Right ventricle myocardium inferior (tissue), 1 donor: Measurements from ENCODE around the gene ABCA8. TPM values are rescaled to one million over a fixed set of nuclear protein-coding genes. Genes with fewer than 3 reads are reported as not detected.
"Not testable (repeated sequence)": the region's sequence is repeated elsewhere in the genome, so short reads cannot be mapped to it uniquely, and the experiment has no call there.

ENCODE experiments used
- ATAC-seq: fragments of 200-7000 bp; cut with Tn5 transposase; one replicate; pipeline ENCODE4 v1.9.1; 2020; ENCODE audit warnings: mild to moderate bottlenecking, moderate library complexity
- DNase-seq: peaks from one replicate; pipeline ENCODE4 v3.0.0; 2021; ENCODE audit errors: missing footprints
- intact Hi-C: fragments of 100-400 bp; cut with DNase I; formaldehyde crosslinking; loops from one replicate; pipeline ENCODE4 v1.11.0; 2022
- long read RNA-seq: library from polyadenylated mRNA; unstranded; transcript quantifications from one replicate; pipeline ENCODE4 v2.0.0, GENCODE V29; 2021
- total RNA-seq: library from RNA; stranded (reverse); fragmentation: NEBNext Ultra II Directional; extraction: Animal tissue kit (Norgen Biotek cat#: 25700); gene quantifications from one replicate; pipeline ENCODE4 v1.2.1, GENCODE V29; 2021
- donor health status: DM: no; HTN: yes; CAD: no; lungs with severe emphysema.

Gene ABCA8
- 60.3 TPM for total RNA-seq
- long read RNA-seq, full-length matches to known transcripts = 3 of 9 reads
- long read RNA-seq, partial matches to known transcripts = 1 of 9 reads
- long read RNA-seq, other reads (novel, unspliced or antisense) = 5 of 9 reads

- intact Hi-C loops = loop anchor here (10.0 kb wide), 2 partner anchors 51 to 279 kb away; no protein-coding TSS in a partner anchor
- DNase-seq (no peak), ATAC-seq (peak; percentile 80)
These were observed at the start of gene ABCA8 for GRCh38 chr17:68955181-68955841. TSS of gene ABCA8 (minus strand) at chr17:68955392. CDS start at chr17:68942034, 13,358 bp downstream.

- intact Hi-C loops, DNase-seq, ATAC-seq: not testable (repeated sequence)
These were observed 49.6 kb upstream of the ABCA8 start for GRCh38 chr17:69004759-69005158.

- ATAC-seq, intact Hi-C loops: not testable (repeated sequence)
These were observed 44.6 kb upstream of the ABCA8 start for GRCh38 chr17:68999743-69000142.

GRCh38 chr17:68993112-68993511 lies 37.9 kb upstream of the ABCA8 start:
- DNase-seq = no peak
- intact Hi-C loops = no loop called here
- ATAC-seq = no peak

More at GRCh38 chr17:68999743-69000142, 44.6 kb upstream of the ABCA8 start:
- DNase-seq = not testable (repeated sequence)

GRCh38 chr17:68987966-68988365 lies 32.8 kb upstream of the ABCA8 start:
- intact Hi-C loops = no loop called here

GRCh38 chr17:68981288-68981687 lies 26.1 kb upstream of the ABCA8 start:
- intact Hi-C loops = no loop called here
- ATAC-seq (peak; percentile 59), DNase-seq (no peak)

More at GRCh38 chr17:68987966-68988365, 32.8 kb upstream of the ABCA8 start:
- ATAC-seq (no peak), DNase-seq (no peak)

- DNase-seq = no peak
- intact Hi-C loops = loop anchor here (5.0 kb wide), 1 partner anchor 196 kb away; no protein-coding TSS in a partner anchor
- ATAC-seq = no peak
These were observed 18.1 kb upstream of the ABCA8 start for GRCh38 chr17:68973098-68973846.

- DNase-seq (no peak), ATAC-seq (peak; percentile 46)
- intact Hi-C loops = loop anchor here (5.0 kb wide), 1 partner anchor 195 kb away; no protein-coding TSS in a partner anchor
These were observed 17.0 kb upstream of the ABCA8 start for GRCh38 chr17:68972119-68972704.

- DNase-seq = no peak
- intact Hi-C loops = loop anchor here (10.0 kb wide), 1 partner anchor 76 kb away; no protein-coding TSS in a partner anchor
- no peak for ATAC-seq
These were observed 13.9 kb upstream of the ABCA8 start for GRCh38 chr17:68969101-68969500.

- ATAC-seq (peak; percentile 85), DNase-seq (no peak)
- intact Hi-C loops = loop anchor here (5.0 to 10.0 kb wide), 2 partner anchors 81 to 172 kb away; no protein-coding TSS in a partner anchor
These were observed 8.8 kb upstream of the ABCA8 start for GRCh38 chr17:68963958-68964357.

GRCh38 chr17:68961214-68961882 lies 6.2 kb upstream of the ABCA8 start:
- ATAC-seq (peak; percentile 94), DNase-seq (peak; percentile 77)
- intact Hi-C loops = loop anchor here (5.0 to 10.0 kb wide), 2 partner anchors 83 to 169 kb away; no protein-coding TSS in a partner anchor

- DNase-seq, ATAC-seq: not testable (repeated sequence)
- intact Hi-C loops = loop anchor here (10.0 kb wide), 2 partner anchors 54 to 276 kb away; no protein-coding TSS in a partner anchor
These were observed 3.9 kb upstream of the ABCA8 start for GRCh38 chr17:68959117-68959516.

GRCh38 chr17:68957944-68958343 lies 2.8 kb upstream of the ABCA8 start:
- DNase-seq (no peak), ATAC-seq (no peak)
- intact Hi-C loops = loop anchor here (10.0 kb wide), 2 partner anchors 53 to 277 kb away; no protein-coding TSS in a partner anchor

GRCh38 chr17:68954146-68954896 lies 871 bp downstream of the ABCA8 start:
- intact Hi-C loops = loop anchor here (10.0 kb wide), 2 partner anchors 50 to 280 kb away; no protein-coding TSS in a partner anchor
- DNase-seq (no peak), ATAC-seq (peak; percentile 14)

- intact Hi-C loops = loop anchor here (10.0 kb wide), 2 partner anchors 49 to 281 kb away; no protein-coding TSS in a partner anchor
- DNase-seq (no peak), ATAC-seq (peak; percentile 33)
These were observed 1.7 kb downstream of the ABCA8 start for GRCh38 chr17:68953340-68953997.

GRCh38 chr17:68950725-68951124 lies 4.5 kb downstream of the ABCA8 start:
- ATAC-seq (peak; percentile 68), DNase-seq (no peak)
- intact Hi-C loops = loop anchor here (10.0 kb wide), 2 partner anchors 46 to 284 kb away; no protein-coding TSS in a partner anchor

GRCh38 chr17:68947868-68948267 lies 7.3 kb downstream of the ABCA8 start:
- DNase-seq, ATAC-seq, intact Hi-C loops: not testable (repeated sequence)
